Glutamatergic neuron (in vitro differentiated cells): ENCODE data around the gene LIPH. TPM values are rescaled to one million over a fixed set of nuclear protein-coding genes. Genes with fewer than 3 reads are reported as not detected.
"Not testable (repeated sequence)": the region's sequence is repeated elsewhere in the genome, so short reads cannot be mapped to it uniquely, and the experiment has no call there.

ENCODE experiments used
- DNase-seq: peaks from one replicate; pipeline ENCODE4 v3.0.0; 2022
- H3K27ac Mint-ChIP-seq: one replicate; pipeline ENCODE4 v1.8.0; 2020; ENCODE audit warnings: mild to moderate bottlenecking, mixed read lengths, inconsistent platforms; ENCODE audit not compliant: unreplicated experiment
- H3K27me3 Mint-ChIP-seq: one replicate; pipeline ENCODE4 v1.8.0; 2020; ENCODE audit warnings: mild to moderate bottlenecking, moderate library complexity, mixed read lengths, inconsistent platforms; ENCODE audit not compliant: unreplicated experiment
- H3K36me3 Mint-ChIP-seq: one replicate; pipeline ENCODE4 v1.8.0; 2020; ENCODE audit warnings: mild to moderate bottlenecking, mixed read lengths, inconsistent platforms; ENCODE audit not compliant: unreplicated experiment
- H3K4me1 Mint-ChIP-seq: one replicate; pipeline ENCODE4 v1.8.0; 2020; ENCODE audit warnings: mild to moderate bottlenecking, low read depth, mixed read lengths, inconsistent platforms; ENCODE audit not compliant: unreplicated experiment
- H3K4me3 Mint-ChIP-seq: one replicate; pipeline ENCODE4 v1.8.0; 2020; ENCODE audit warnings: mild to moderate bottlenecking, mixed read lengths, inconsistent platforms; ENCODE audit not compliant: unreplicated experiment
- H3K9me3 Mint-ChIP-seq: one replicate; pipeline ENCODE4 v1.8.0; 2020; ENCODE audit warnings: mild to moderate bottlenecking, moderate library complexity, mixed read lengths, inconsistent platforms; ENCODE audit not compliant: unreplicated experiment
- total RNA-seq: library from RNA; stranded (reverse); fragmentation: NEBNext Ultra II Directional; extraction: Animal tissue kit (Norgen Biotek cat#: 25700); gene quantifications from one replicate; pipeline ENCODE4 v1.2.1, GENCODE V29; 2021; ENCODE audit not compliant: unreplicated experiment
- TF ChIP-seq, protein P1 (sequence below): fragments of 200-600 bp; sonication (generic); IDR thresholded peaks from one replicate; pipeline ENCODE4 v1.5.0; 2021; ENCODE audit not compliant: partially characterized antibody, unreplicated experiment

Gene LIPH
- total RNA-seq, 1 donor from 2014 or later, result not detected

DNA sequence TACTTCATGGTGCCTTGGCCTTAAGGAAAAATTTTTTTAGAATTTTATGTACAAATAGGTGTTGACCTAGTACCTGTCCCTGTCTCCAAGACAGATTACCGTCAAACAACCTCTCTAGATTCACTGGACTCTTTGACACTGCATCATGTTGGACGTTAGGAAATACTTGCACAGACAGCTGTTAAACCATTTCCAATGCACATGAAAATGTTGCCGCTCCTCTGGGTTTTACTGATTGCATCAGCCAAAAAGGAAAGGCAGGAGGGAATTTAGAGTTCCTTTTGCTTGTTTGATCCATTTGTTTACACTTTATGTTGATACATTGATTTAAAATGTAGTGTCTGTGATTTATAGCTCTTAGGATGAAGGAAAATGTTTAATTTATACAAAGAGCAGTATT, 68.1 kb downstream of the LIPH start:
- no peak overlapping the region for H3K4me3 Mint-ChIP-seq

DNA sequence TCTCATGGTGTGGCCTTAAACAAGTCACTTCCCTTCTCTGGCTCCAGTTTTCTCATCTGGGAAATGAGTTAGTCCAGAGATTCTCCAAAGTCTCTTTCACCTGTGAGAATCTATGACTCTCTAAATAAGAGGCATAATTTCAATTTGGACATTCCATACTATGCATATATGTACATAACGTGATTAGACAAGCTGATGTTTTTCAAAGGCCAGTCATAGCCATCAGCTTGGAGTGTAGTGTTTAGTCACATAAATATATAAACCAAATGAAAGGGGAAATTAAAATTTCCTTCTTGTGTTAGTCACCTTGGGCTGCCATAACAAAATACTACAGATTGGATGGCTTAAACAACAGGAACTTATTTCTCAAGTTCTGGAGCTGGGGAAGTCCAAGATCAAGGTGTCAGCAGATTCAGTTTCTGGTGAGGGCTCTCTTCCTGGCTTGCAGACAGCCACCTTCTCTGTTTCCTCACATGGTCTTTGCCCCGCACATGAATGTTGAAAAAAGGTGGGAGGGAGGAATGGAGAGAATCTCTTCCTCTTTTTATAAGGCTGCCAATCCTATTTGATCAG, 72.9 kb downstream of the LIPH start:
- H3K4me3 Mint-ChIP-seq, result no peak overlapping the region
- H3K27ac Mint-ChIP-seq, result no peak overlapping the region
- no peaks in the 10 kb centered on the region for H3K4me1 Mint-ChIP-seq
- TF ChIP-seq, protein P1, sequence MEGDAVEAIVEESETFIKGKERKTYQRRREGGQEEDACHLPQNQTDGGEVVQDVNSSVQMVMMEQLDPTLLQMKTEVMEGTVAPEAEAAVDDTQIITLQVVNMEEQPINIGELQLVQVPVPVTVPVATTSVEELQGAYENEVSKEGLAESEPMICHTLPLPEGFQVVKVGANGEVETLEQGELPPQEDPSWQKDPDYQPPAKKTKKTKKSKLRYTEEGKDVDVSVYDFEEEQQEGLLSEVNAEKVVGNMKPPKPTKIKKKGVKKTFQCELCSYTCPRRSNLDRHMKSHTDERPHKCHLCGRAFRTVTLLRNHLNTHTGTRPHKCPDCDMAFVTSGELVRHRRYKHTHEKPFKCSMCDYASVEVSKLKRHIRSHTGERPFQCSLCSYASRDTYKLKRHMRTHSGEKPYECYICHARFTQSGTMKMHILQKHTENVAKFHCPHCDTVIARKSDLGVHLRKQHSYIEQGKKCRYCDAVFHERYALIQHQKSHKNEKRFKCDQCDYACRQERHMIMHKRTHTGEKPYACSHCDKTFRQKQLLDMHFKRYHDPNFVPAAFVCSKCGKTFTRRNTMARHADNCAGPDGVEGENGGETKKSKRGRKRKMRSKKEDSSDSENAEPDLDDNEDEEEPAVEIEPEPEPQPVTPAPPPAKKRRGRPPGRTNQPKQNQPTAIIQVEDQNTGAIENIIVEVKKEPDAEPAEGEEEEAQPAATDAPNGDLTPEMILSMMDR, result no peak
- peaks cover 2% of the 10 kb centered on the region for H3K27me3 Mint-ChIP-seq
- peaks cover 10% of the 10 kb centered on the region for H3K9me3 Mint-ChIP-seq
- H3K36me3 Mint-ChIP-seq, result peaks cover 27% of the 10 kb centered on the region
- DNase-seq, result no peak

More for the DNA sequence above, 68.1 kb downstream of the LIPH start:
- H3K36me3 Mint-ChIP-seq, result peaks cover 20% of the 10 kb centered on the region
- DNase-seq, result no peak
- TF ChIP-seq, protein P1, result no peak
- peaks cover 2% of the 10 kb centered on the region for H3K27me3 Mint-ChIP-seq
- peaks cover 2% of the 10 kb centered on the region for H3K4me1 Mint-ChIP-seq
- H3K27ac Mint-ChIP-seq, result no peak overlapping the region
- peaks cover 5% of the 10 kb centered on the region for H3K9me3 Mint-ChIP-seq

DNA sequence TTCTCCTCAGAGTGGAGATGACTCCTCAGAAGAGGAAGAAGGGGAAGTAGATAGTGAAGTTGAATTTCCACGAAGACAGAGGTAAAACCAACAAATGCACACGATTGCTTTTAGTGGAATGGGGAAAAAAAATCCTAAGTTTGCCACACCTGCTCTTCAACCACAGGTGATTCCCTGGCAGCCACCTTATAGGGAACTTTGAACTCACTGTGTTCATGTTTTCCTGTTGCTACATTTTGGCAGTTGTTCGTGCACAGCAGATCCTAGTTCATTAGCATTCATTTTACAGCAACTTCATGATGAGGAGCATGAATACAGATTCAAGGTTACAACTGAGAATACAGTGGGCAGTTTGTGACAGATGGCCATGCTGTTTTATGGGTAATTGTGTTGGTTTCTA, 75.1 kb downstream of the LIPH start:
- TF ChIP-seq, protein P1, result no peak
- H3K9me3 Mint-ChIP-seq, result peaks cover 11% of the 10 kb centered on the region
- no peak overlapping the region for H3K27ac Mint-ChIP-seq
- H3K36me3 Mint-ChIP-seq, result peaks cover 21% of the 10 kb centered on the region
- no peaks in the 10 kb centered on the region for H3K27me3 Mint-ChIP-seq
- no peaks in the 10 kb centered on the region for H3K4me1 Mint-ChIP-seq
- DNase-seq, result no peak
- H3K4me3 Mint-ChIP-seq, result no peak overlapping the region

DNA sequence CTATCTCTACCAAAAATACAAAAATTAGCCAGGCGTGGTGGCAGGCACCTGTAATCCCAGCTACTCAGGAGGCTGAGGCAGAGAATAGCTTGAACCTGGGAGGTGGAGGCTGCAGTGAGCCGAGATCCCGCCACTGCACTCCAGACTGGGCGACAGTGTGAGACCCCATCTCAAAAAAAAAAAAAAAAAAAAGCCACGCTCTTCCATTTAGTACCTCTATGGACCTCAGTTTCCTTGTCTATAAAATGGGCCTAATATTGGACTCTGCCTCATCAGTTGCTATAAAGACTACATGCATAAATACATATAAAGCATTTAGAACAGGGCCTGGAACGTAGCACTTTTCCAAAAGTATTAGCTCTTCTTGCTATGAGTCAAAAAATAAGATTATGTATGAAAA, 77.5 kb downstream of the LIPH start:
- not testable (repeated sequence) for H3K27me3 Mint-ChIP-seq, H3K4me1 Mint-ChIP-seq, DNase-seq, H3K4me3 Mint-ChIP-seq, H3K27ac Mint-ChIP-seq, H3K36me3 Mint-ChIP-seq
- H3K9me3 Mint-ChIP-seq, result peaks cover 10% of the 10 kb centered on the region

DNA sequence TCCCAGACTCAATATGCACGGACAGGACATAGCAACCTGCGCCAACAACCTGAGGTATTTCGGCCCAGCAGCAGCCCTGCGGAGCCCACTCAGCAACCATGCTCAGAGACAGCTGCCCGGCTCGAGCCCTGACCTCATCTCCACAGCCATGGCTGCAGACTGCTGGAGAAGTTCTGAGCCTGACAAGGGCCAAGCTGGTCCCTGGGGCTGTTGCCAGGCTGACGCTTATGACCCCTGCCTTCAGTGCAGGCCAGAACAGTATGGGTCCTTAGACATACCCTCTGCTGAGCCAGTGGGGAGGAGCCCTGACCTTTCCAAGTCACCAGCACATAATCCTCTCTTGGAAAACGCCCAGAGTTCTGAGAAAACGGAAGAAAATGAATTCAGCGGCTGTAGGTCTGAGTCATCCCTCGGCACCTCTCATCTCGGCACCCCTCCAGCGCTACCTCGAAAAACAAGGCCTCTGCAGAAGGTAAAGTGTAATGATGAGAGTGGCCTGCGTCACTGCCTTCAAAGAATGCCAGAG, 79.0 kb downstream of the LIPH start:
- Mint-ChIP-seq H3K27me3 (peaks cover 2% of the 10 kb centered on the region), H3K27ac (no peak overlapping the region)
- TF ChIP-seq, protein P1, result no peak

More for the DNA sequence above, 79.0 kb downstream of the LIPH start:
- H3K9me3 Mint-ChIP-seq, result peaks cover 10% of the 10 kb centered on the region
- no peak overlapping the region for H3K4me3 Mint-ChIP-seq
- peaks cover 7% of the 10 kb centered on the region for H3K36me3 Mint-ChIP-seq
- no peaks in the 10 kb centered on the region for H3K4me1 Mint-ChIP-seq
- DNase-seq, result no peak
